ENCODE data around the gene FAM241A. TPM values are rescaled to one million over a fixed set of nuclear protein-coding genes. Genes with fewer than 3 reads are reported as not detected.

FAM241A gene
- total and polyA plus RNA-seq, 12 donors: 4.1 to 9.4 (median 7.5) TPM

DNA sequence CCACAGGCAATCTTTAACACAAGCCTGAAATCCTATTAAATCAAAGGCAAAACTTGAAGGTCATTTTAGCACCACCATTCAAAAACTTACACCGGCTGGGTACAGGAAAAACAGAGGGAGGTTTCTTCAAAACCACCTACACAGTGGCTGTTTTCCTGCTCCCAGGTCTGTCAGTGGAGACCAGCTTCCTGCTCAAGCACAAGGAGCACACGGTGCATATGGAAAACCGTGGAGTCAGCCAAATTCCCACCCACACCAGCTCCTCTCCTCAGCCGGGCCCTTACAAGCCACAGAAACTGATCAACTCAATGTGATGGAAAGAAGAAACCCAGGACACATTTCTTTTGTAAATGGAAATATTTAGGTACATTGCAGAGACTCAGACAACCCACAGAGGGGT is 14.3 kb upstream of the FAM241A start:
- intact Hi-C loops (cut with DNase I): no loop called here
- WGBS, 2 donors: 10 to 19% methylated on average over 4 of the region's 4 CpGs
- Histone ChIP-seq H3K27ac (peak overlapping the region in 1 of 10 donors; percentile 13), H3K9me3 (no peaks in the 10 kb centered on the region), H3K27me3 (no peaks in the 10 kb centered on the region), H3K4me3 (no peak overlapping the region), H3K4me1 (peaks cover 0 to 41% (median 16%) of the 10 kb centered on the region in 9 donors), H3K36me3 (no peaks in the 10 kb centered on the region)
- TF ChIP-seq, protein P1, sequence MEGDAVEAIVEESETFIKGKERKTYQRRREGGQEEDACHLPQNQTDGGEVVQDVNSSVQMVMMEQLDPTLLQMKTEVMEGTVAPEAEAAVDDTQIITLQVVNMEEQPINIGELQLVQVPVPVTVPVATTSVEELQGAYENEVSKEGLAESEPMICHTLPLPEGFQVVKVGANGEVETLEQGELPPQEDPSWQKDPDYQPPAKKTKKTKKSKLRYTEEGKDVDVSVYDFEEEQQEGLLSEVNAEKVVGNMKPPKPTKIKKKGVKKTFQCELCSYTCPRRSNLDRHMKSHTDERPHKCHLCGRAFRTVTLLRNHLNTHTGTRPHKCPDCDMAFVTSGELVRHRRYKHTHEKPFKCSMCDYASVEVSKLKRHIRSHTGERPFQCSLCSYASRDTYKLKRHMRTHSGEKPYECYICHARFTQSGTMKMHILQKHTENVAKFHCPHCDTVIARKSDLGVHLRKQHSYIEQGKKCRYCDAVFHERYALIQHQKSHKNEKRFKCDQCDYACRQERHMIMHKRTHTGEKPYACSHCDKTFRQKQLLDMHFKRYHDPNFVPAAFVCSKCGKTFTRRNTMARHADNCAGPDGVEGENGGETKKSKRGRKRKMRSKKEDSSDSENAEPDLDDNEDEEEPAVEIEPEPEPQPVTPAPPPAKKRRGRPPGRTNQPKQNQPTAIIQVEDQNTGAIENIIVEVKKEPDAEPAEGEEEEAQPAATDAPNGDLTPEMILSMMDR (IDR thresholded peaks at IDR 0.05): no peak
- ATAC-seq: peak in 5 of 8 donors; percentile 60 to 80 (median 67)
- no peak for DNase-seq

- H3K27me3 ChIP-seq: no peaks in the 10 kb centered on the region
- no peaks in the 10 kb centered on the region for H3K36me3 ChIP-seq
- no peaks in the 10 kb centered on the region for H3K9me3 ChIP-seq
- intact Hi-C loops (cut with DNase I): no loop called here
- no peak for ATAC-seq
- 63 to 69% methylated on average over 5 of the region's 5 CpGs for WGBS, 2 donors
- H3K27ac ChIP-seq: no peak overlapping the region
- H3K4me1 ChIP-seq: peaks cover 5 to 24% (median 19%) of the 10 kb centered on the region in 9 donors
- no peak for DNase-seq
- H3K4me3 ChIP-seq: no peak overlapping the region
- TF ChIP-seq, protein P1 (IDR thresholded peaks at IDR 0.05): no peak
Measured at GRCh38 chr4:112136551-112136950, 8.7 kb upstream of the FAM241A start.

DNA sequence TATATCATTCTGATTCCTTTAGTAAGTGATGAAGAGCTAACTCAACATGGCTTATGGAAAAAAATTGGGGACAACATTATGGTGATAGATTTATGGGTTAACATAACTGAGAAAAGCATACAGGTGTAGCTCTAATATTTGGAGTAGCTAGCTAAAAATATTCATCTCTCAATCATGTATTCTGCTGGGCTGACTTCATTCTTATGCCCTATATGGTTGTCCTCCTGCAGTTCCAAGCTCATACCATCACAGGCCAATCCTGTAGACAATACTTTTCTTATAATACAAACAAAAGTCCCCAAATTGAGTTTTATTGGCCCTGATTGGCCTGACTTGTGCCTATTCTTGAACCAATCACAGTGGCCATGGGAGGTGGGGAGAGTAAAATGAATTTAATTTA is 6.7 kb upstream of the FAM241A start:
- ATAC-seq: peak in 1 of 8 donors; percentile 52
- no peak for DNase-seq
- peak overlapping the region in 3 of 10 donors; percentile 4 to 67 (median 6) for H3K27ac ChIP-seq
- TF ChIP-seq, protein P1 (IDR thresholded peaks at IDR 0.05): no peak
- H3K4me1 ChIP-seq: peaks cover 5 to 34% (median 31%) of the 10 kb centered on the region in 9 donors
- no peaks in the 10 kb centered on the region for H3K36me3 ChIP-seq
- intact Hi-C loops (cut with DNase I): no loop called here
- no peaks in the 10 kb centered on the region for H3K27me3 ChIP-seq
- H3K9me3 ChIP-seq: no peaks in the 10 kb centered on the region
- no peak overlapping the region for H3K4me3 ChIP-seq

- Histone ChIP-seq H3K4me1 (peaks cover 5 to 37% (median 31%) of the 10 kb centered on the region in 9 donors), H3K36me3 (no peaks in the 10 kb centered on the region), H3K4me3 (peak overlapping the region in 1 of 10 donors; percentile 10), H3K27me3 (no peaks in the 10 kb centered on the region), H3K9me3 (no peaks in the 10 kb centered on the region), H3K27ac (peak overlapping the region; percentile 35 to 83 (median 72))
- TF ChIP-seq, protein P1 (IDR thresholded peaks at IDR 0.05): no peak
- intact Hi-C loops (cut with DNase I): loop anchor here in 2 of 10 donors (2.0 to 5.0 kb wide), 2 partner anchors 14 to 38 kb away; no protein-coding TSS in a partner anchor
- 22 to 23% methylated on average over 2 of the region's 2 CpGs for WGBS, 2 donors
- peak in 6 of 8 donors; percentile 27 to 73 (median 58) for ATAC-seq
- no peak for DNase-seq
Measured at GRCh38 chr4:112140536-112140935, 4.7 kb upstream of the FAM241A start.
